NCI-H1417 treated with DMSO at 0.1 percent for 48 hours (cell line): ENCODE results near the gene ADGRG3.
"Not testable (repeated sequence)": the region's sequence is repeated elsewhere in the genome, so short reads cannot be mapped to it uniquely, and the experiment has no call there.

ENCODE experiments used
- DNase-seq: peaks from one replicate; lab custom pipeline; 2025; lab: John Stamatoyannopoulos, UW

Gene ADGRG3

GRCh38 chr16:57697896-57698537, 29.9 kb downstream of the ADGRG3 start:
- DNase-seq = no peak

GRCh38 chr16:57698812-57699405, 30.8 kb downstream of the ADGRG3 start:
- no peak for DNase-seq

- no peak for DNase-seq
These were observed 31.4 kb downstream of the ADGRG3 start for GRCh38 chr16:57699481-57699880.

GRCh38 chr16:57699899-57700298, 31.8 kb downstream of the ADGRG3 start:
- DNase-seq = no peak

GRCh38 chr16:57700781-57701551, 32.9 kb downstream of the ADGRG3 start:
- DNase-seq = no peak

- DNase-seq = no peak
These were observed 33.8 kb downstream of the ADGRG3 start for GRCh38 chr16:57701759-57702371.

- DNase-seq = no peak
These were observed 35.4 kb downstream of the ADGRG3 start for GRCh38 chr16:57703416-57704010.

GRCh38 chr16:57704011-57704904, 36.2 kb downstream of the ADGRG3 start:
- DNase-seq = no peak

- DNase-seq = no peak
These were observed 37.1 kb downstream of the ADGRG3 start for GRCh38 chr16:57704905-57705852.

- no peak for DNase-seq
These were observed 38.6 kb downstream of the ADGRG3 start for GRCh38 chr16:57706717-57707116.

- DNase-seq = no peak
These were observed 39.2 kb downstream of the ADGRG3 start for GRCh38 chr16:57707331-57707730.

GRCh38 chr16:57708168-57708567, 40.1 kb downstream of the ADGRG3 start:
- no peak for DNase-seq

GRCh38 chr16:57709663-57710062, 41.6 kb downstream of the ADGRG3 start:
- DNase-seq = no peak

- DNase-seq = no peak
These were observed 43.2 kb downstream of the ADGRG3 start for GRCh38 chr16:57711346-57711745.

GRCh38 chr16:57711993-57712392, 43.9 kb downstream of the ADGRG3 start:
- DNase-seq = no peak

GRCh38 chr16:57712569-57712968, 44.5 kb downstream of the ADGRG3 start:
- DNase-seq = not testable (repeated sequence)

GRCh38 chr16:57713596-57713995, 45.5 kb downstream of the ADGRG3 start:
- no peak for DNase-seq

- DNase-seq = no peak
These were observed 45.9 kb downstream of the ADGRG3 start for GRCh38 chr16:57714047-57714446.

GRCh38 chr16:57720142-57720575, 52.1 kb downstream of the ADGRG3 start:
- DNase-seq = no peak
